Activated CD4-positive, alpha-beta T cell treated with anti-CD3 and anti-CD28 coated beads, Interleukin-2, amount 10 ng/mL, durations not matched to agents 24 days and 14 days (primary cell): ENCODE measurements around the gene CLCA1. TPM values are rescaled to one million over a fixed set of nuclear protein-coding genes. Genes with fewer than 3 reads are reported as not detected.

Experiments
- DNase-seq: peaks from one replicate; pipeline ENCODE4 v3.0.0; 2022
- H3K27ac Mint-ChIP-seq: one replicate; pipeline ENCODE4 v1.8.0; 2022; ENCODE audit warnings: mild to moderate bottlenecking, mixed read lengths
- H3K27me3 Mint-ChIP-seq: one replicate; pipeline ENCODE4 v1.8.0; 2022; ENCODE audit warnings: mixed read lengths
- H3K36me3 Mint-ChIP-seq: one replicate; pipeline ENCODE4 v1.8.0; 2022; ENCODE audit warnings: low read depth, mild to moderate bottlenecking, mixed read lengths
- H3K4me1 Mint-ChIP-seq: one replicate; pipeline ENCODE4 v1.8.0; 2021; ENCODE audit warnings: mixed read lengths
- H3K4me3 Mint-ChIP-seq: one replicate; pipeline ENCODE4 v1.8.0; 2022; ENCODE audit warnings: mild to moderate bottlenecking, moderate library complexity, mixed read lengths
- H3K9me3 Mint-ChIP-seq: one replicate; pipeline ENCODE4 v1.8.0; 2021; ENCODE audit warnings: mixed read lengths
- intact Hi-C: fragments of 100-400 bp; cut with micrococcal nuclease; formaldehyde crosslinking; loops from one replicate; pipeline ENCODE4 v1.15.1; 2023
- total RNA-seq: library from RNA; stranded (reverse); gene quantifications from 2 replicates; pipeline ENCODE4 v1.2.3, GENCODE V29; 2022

The CLCA1 gene
- not detected in 2 replicates for total RNA-seq

GRCh38 chr1:86468501-86468977 lies at the start of gene CLCA1:
Gene CLCA1 (plus strand): TSS chr1:86468927. CDS start chr1:86468972, 45 bp downstream.
- H3K4me1 Mint-ChIP-seq: no peaks in the 10 kb centered on the region
- H3K36me3 Mint-ChIP-seq: no peaks in the 10 kb centered on the region
- no peak within 1 kb of the TSS for H3K27ac Mint-ChIP-seq
- no peak within 1 kb of the TSS for H3K4me3 Mint-ChIP-seq
- H3K9me3 Mint-ChIP-seq: no peaks in the 10 kb centered on the region
- DNase-seq: no peak
- intact Hi-C loops: no loop called here
- H3K27me3 Mint-ChIP-seq: peaks cover 24% of the 10 kb centered on the region

GRCh38 chr1:86419277-86419903 lies 49.3 kb upstream of the CLCA1 start:
- Mint-ChIP-seq H3K9me3 (no peaks in the 10 kb centered on the region), H3K4me3 (peak overlapping the region; percentile 44), H3K36me3 (no peaks in the 10 kb centered on the region), H3K27me3 (peaks cover 14% of the 10 kb centered on the region), H3K4me1 (peaks cover 2% of the 10 kb centered on the region), H3K27ac (no peak overlapping the region)
- intact Hi-C loops: loop anchor here (1.0 to 2.0 kb wide), 2 partner anchors 39 to 83 kb away; no protein-coding TSS in a partner anchor
- peak; percentile 85 for DNase-seq

- intact Hi-C loops: no loop called here
- Mint-ChIP-seq H3K4me3 (no peak overlapping the region), H3K9me3 (no peaks in the 10 kb centered on the region), H3K4me1 (peaks cover 2% of the 10 kb centered on the region), H3K27me3 (peaks cover 25% of the 10 kb centered on the region), H3K36me3 (no peaks in the 10 kb centered on the region), H3K27ac (no peak overlapping the region)
- DNase-seq: no peak
Measured at GRCh38 chr1:86421601-86422280, 47.0 kb upstream of the CLCA1 start.

- intact Hi-C loops: no loop called here
- DNase-seq: no peak
- Mint-ChIP-seq H3K9me3 (no peaks in the 10 kb centered on the region), H3K4me1 (peaks cover 2% of the 10 kb centered on the region), H3K4me3 (no peak overlapping the region), H3K27ac (no peak overlapping the region), H3K36me3 (no peaks in the 10 kb centered on the region), H3K27me3 (peaks cover 25% of the 10 kb centered on the region)
Measured at GRCh38 chr1:86423473-86423872, 45.3 kb upstream of the CLCA1 start.

GRCh38 chr1:86423873-86424272 lies 44.9 kb upstream of the CLCA1 start, which contains the start of gene CLCA2:
Gene CLCA2 (plus strand): TSS chr1:86424171. CDS start chr1:86424248, 77 bp downstream.
- Mint-ChIP-seq H3K36me3 (no peaks in the 10 kb centered on the region), H3K27me3 (peaks cover 25% of the 10 kb centered on the region), H3K9me3 (no peaks in the 10 kb centered on the region), H3K4me1 (peaks cover 2% of the 10 kb centered on the region), H3K27ac (no peak within 1 kb of the TSS), H3K4me3 (no peak within 1 kb of the TSS)
- DNase-seq: no peak
- intact Hi-C loops: no loop called here

- peaks cover 13% of the 10 kb centered on the region for H3K27me3 Mint-ChIP-seq
- H3K9me3 Mint-ChIP-seq: no peaks in the 10 kb centered on the region
- H3K4me3 Mint-ChIP-seq: no peak overlapping the region
- intact Hi-C loops: no loop called here
- peak; percentile 49 for DNase-seq
- no peak overlapping the region for H3K27ac Mint-ChIP-seq
- H3K36me3 Mint-ChIP-seq: no peaks in the 10 kb centered on the region
- no peaks in the 10 kb centered on the region for H3K4me1 Mint-ChIP-seq
Measured at GRCh38 chr1:86429122-86429725, 39.5 kb upstream of the CLCA1 start.

- intact Hi-C loops: no loop called here
- peak; percentile 59 for DNase-seq
- Mint-ChIP-seq H3K27me3 (peaks cover 8% of the 10 kb centered on the region), H3K36me3 (no peaks in the 10 kb centered on the region), H3K4me1 (no peaks in the 10 kb centered on the region), H3K27ac (no peak overlapping the region), H3K4me3 (no peak overlapping the region), H3K9me3 (no peaks in the 10 kb centered on the region)
Measured at GRCh38 chr1:86429835-86430234, 38.9 kb upstream of the CLCA1 start.

- Mint-ChIP-seq H3K4me1 (no peaks in the 10 kb centered on the region), H3K27ac (no peak overlapping the region), H3K27me3 (peaks cover 5% of the 10 kb centered on the region), H3K36me3 (no peaks in the 10 kb centered on the region), H3K4me3 (no peak overlapping the region), H3K9me3 (no peaks in the 10 kb centered on the region)
- intact Hi-C loops: no loop called here
- DNase-seq: peak; percentile 50
Measured at GRCh38 chr1:86430376-86430775, 38.4 kb upstream of the CLCA1 start.

- H3K9me3 Mint-ChIP-seq: no peaks in the 10 kb centered on the region
- no peak overlapping the region for H3K4me3 Mint-ChIP-seq
- H3K27me3 Mint-ChIP-seq: peaks cover 5% of the 10 kb centered on the region
- intact Hi-C loops: no loop called here
- DNase-seq: no peak
- no peaks in the 10 kb centered on the region for H3K36me3 Mint-ChIP-seq
- H3K27ac Mint-ChIP-seq: no peak overlapping the region
- no peaks in the 10 kb centered on the region for H3K4me1 Mint-ChIP-seq
Measured at GRCh38 chr1:86434059-86434458, 34.7 kb upstream of the CLCA1 start.

- no peak overlapping the region for H3K27ac Mint-ChIP-seq
Measured at GRCh38 chr1:86435327-86435726, 33.4 kb upstream of the CLCA1 start.

GRCh38 chr1:86436041-86436440 lies 32.7 kb upstream of the CLCA1 start:
- H3K27ac Mint-ChIP-seq: no peak overlapping the region
- no peaks in the 10 kb centered on the region for H3K4me1 Mint-ChIP-seq
- H3K36me3 Mint-ChIP-seq: no peaks in the 10 kb centered on the region
- no peak for DNase-seq
- H3K9me3 Mint-ChIP-seq: no peaks in the 10 kb centered on the region
- H3K27me3 Mint-ChIP-seq: peaks cover 10% of the 10 kb centered on the region
- intact Hi-C loops: no loop called here
- H3K4me3 Mint-ChIP-seq: no peak overlapping the region

More at GRCh38 chr1:86435327-86435726, 33.4 kb upstream of the CLCA1 start:
- no peak for DNase-seq
- H3K9me3 Mint-ChIP-seq: no peaks in the 10 kb centered on the region
- no peaks in the 10 kb centered on the region for H3K36me3 Mint-ChIP-seq
- H3K4me3 Mint-ChIP-seq: no peak overlapping the region
- H3K27me3 Mint-ChIP-seq: peaks cover 10% of the 10 kb centered on the region
- no peaks in the 10 kb centered on the region for H3K4me1 Mint-ChIP-seq
- intact Hi-C loops: no loop called here

- H3K4me1 Mint-ChIP-seq: peaks cover 3% of the 10 kb centered on the region
- peak; percentile 64 for DNase-seq
- H3K27me3 Mint-ChIP-seq: peaks cover 9% of the 10 kb centered on the region
- no peak overlapping the region for H3K27ac Mint-ChIP-seq
- intact Hi-C loops: no loop called here
- H3K4me3 Mint-ChIP-seq: no peak overlapping the region
- no peaks in the 10 kb centered on the region for H3K36me3 Mint-ChIP-seq
- no peaks in the 10 kb centered on the region for H3K9me3 Mint-ChIP-seq
Measured at GRCh38 chr1:86441581-86441980, 27.1 kb upstream of the CLCA1 start.

GRCh38 chr1:86441997-86442396 lies 26.7 kb upstream of the CLCA1 start:
- Mint-ChIP-seq H3K27ac (no peak overlapping the region), H3K27me3 (peaks cover 10% of the 10 kb centered on the region), H3K4me1 (peaks cover 3% of the 10 kb centered on the region), H3K9me3 (no peaks in the 10 kb centered on the region), H3K4me3 (no peak overlapping the region), H3K36me3 (no peaks in the 10 kb centered on the region)
- intact Hi-C loops: no loop called here
- no peak for DNase-seq

- Mint-ChIP-seq H3K36me3 (no peaks in the 10 kb centered on the region), H3K4me3 (no peak overlapping the region), H3K27me3 (peaks cover 4% of the 10 kb centered on the region), H3K4me1 (peaks cover 3% of the 10 kb centered on the region), H3K9me3 (no peaks in the 10 kb centered on the region), H3K27ac (no peak overlapping the region)
- DNase-seq: no peak
- intact Hi-C loops: no loop called here
Measured at GRCh38 chr1:86445919-86446318, 22.8 kb upstream of the CLCA1 start.
